ENCODE results near the gene ARFGAP1.

DNA sequence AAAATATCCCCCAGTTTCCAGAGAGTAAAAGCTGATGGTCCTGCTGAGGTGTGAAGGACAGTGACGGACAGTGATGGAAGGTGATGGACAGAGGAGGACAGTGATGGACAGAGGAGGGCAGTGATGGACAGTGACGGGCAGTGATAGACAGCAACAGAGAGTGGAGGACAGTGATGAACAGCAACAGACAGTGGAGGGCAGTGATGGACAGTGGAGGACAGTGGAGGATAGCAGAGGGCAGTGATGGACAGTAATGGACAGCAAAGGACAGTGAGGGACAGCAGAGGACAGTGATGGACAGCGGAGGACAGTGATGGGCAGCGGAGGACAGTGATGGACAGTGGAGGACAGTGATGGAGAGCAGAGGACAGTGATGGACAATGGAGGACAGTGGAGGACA is 15.7 kb upstream of the ARFGAP1 start:
- TF ChIP-seq, protein P1, sequence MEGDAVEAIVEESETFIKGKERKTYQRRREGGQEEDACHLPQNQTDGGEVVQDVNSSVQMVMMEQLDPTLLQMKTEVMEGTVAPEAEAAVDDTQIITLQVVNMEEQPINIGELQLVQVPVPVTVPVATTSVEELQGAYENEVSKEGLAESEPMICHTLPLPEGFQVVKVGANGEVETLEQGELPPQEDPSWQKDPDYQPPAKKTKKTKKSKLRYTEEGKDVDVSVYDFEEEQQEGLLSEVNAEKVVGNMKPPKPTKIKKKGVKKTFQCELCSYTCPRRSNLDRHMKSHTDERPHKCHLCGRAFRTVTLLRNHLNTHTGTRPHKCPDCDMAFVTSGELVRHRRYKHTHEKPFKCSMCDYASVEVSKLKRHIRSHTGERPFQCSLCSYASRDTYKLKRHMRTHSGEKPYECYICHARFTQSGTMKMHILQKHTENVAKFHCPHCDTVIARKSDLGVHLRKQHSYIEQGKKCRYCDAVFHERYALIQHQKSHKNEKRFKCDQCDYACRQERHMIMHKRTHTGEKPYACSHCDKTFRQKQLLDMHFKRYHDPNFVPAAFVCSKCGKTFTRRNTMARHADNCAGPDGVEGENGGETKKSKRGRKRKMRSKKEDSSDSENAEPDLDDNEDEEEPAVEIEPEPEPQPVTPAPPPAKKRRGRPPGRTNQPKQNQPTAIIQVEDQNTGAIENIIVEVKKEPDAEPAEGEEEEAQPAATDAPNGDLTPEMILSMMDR (IDR thresholded peaks at IDR 0.05; ENCODE audit: low read depth, low read length) = no peak
- no peak for TF ChIP-seq EZH2phosphoT487 (IDR thresholded peaks at IDR 0.05; ENCODE audit: low read depth)
